Adrenal gland (tissue), 12 donors: ENCODE measurements around the gene PTGFRN. TPM values are rescaled to one million over a fixed set of nuclear protein-coding genes. Genes with fewer than 3 reads are reported as not detected.

Experiments used
- DNase-seq, 7 donors: peaks; one replicate each; pipeline ENCODE4 v3.0.0-alpha.2; 2019 to 2020
- H3K27ac ChIP-seq, 5 donors: fragments of 200-600 bp; sonication (generic) in 4 of 5; 1 replicate in 3 of 5; 2 replicates in 2 of 5; pipeline versions ENCODE4 v1.5.1 to v1.8.0; 2016 to 2020; ENCODE audit warnings: mild to moderate bottlenecking in 1 of 5
- H3K27me3 ChIP-seq: fragments of 200-600 bp; 2 replicates; pipeline ENCODE4 v1.8.0; 2021
- H3K36me3 ChIP-seq, 2 donors: fragments of 200-600 bp; replicated peaks in 1 of 2; 1 replicate in 1 of 2; 2 replicates in 1 of 2; pipeline versions ENCODE4 v1.5.1 to v1.8.0; 2018 to 2022
- H3K4me1 ChIP-seq, 2 donors: fragments of 200-600 bp; replicated peaks in 1 of 2; 1 replicate in 1 of 2; 2 replicates in 1 of 2; pipeline versions ENCODE4 v1.5.1 to v1.8.0; 2018 to 2021
- H3K4me3 ChIP-seq, 4 donors: fragments of 200-600 bp; sonication (generic) in 3 of 4; one replicate each; pipeline ENCODE4 v1.5.1; 2016 to 2018
- H3K9me3 ChIP-seq, 3 donors: fragments of 200-600 bp; sonication (generic) in 1 of 3; replicated peaks in 1 of 3; 1 replicate in 2 of 3; 2 replicates in 1 of 3; pipeline versions ENCODE4 v1.5.1 to v1.8.0; 2016 to 2021
- CTCF ChIP-seq, 6 experiments: fragments of 450-650 bp in 4 of 6; fragments of 200-600 bp in 2 of 6; sonication (generic) in 1 of 6; IDR thresholded peaks; 1 replicate in 5 of 6; 2 replicates in 1 of 6; pipeline versions ENCODE4 v1.5.1 to v1.8.0; 2016 to 2021; ENCODE audit warnings: antibody characterized with exemption in 6 of 6, mild to moderate bottlenecking in 2 of 6, moderate library complexity in 1 of 6
- POLR2A ChIP-seq, 2 donors: fragments of 450-650 bp; IDR thresholded peaks; one replicate each; pipeline ENCODE4 v1.6.1; 2017; ENCODE audit warnings: antibody characterized with exemption in 2 of 2, mild to moderate bottlenecking in 2 of 2, moderate library complexity in 1 of 2
- WGBS, 4 donors: extraction: QIAGEN DNeasy Blood & Tissue Kit in 2 of 4; methylation state at CpG; one replicate each; pipeline versions ENCODE4 v1.1.5 to v1.1.7; 2013 to 2017; 5-methylcytosine and 5-hydroxymethylcytosine counted together
- intact Hi-C, 2 donors: fragments of 100-400 bp; cut with DNase I; formaldehyde crosslinking; loops; one replicate each; pipeline versions ENCODE4 v1.14.1 to v1.15.0; 2022 to 2023
- polyA plus RNA-seq, 3 donors: library from polyadenylated mRNA; stranded (reverse); fragments of 200-250 nt in 2 of 3; fragments of 350-450 nt in 1 of 3; fragmentation: Illumina TruSeq in 1 of 3; extraction: RNeasy Lipid Tissue Mini Kit (QIAGEN cat#74804) in 1 of 3; gene quantifications; one replicate each; pipeline ENCODE4 v1.2.3, GENCODE V29; 2013 to 2014
- total RNA-seq, 9 donors: library from RNA; depleted of rRNA in 4 of 9; stranded (reverse); fragments of >200 nt in 4 of 9; fragments of 120-200 nt in 1 of 9; fragmentation: NEBNext Ultra II Directional in 1 of 9; extraction: Animal tissue kit (Norgen Biotek cat#: 25700) in 1 of 9; gene quantifications; one replicate each; pipeline versions ENCODE4 v1.1.0 to v1.2.4, GENCODE V29; 2013 to 2023
- donor health status: healthy with polysubstance abuse.
- donor health status: Bipolar disorder and iron deficiency.
- donor health status: DM: yes; HTN: yes; CAD: no.
- donor health status: DM: no; HTN: no; CAD: no.
- donor health status: DM: no; HTN: no; CAD: no.
- donor health status: DM: yes; HTN: yes; CAD: no.

Gene PTGFRN
- total and polyA plus RNA-seq, 12 donors = 63.3 to 173 (median 67.4) TPM

DNA sequence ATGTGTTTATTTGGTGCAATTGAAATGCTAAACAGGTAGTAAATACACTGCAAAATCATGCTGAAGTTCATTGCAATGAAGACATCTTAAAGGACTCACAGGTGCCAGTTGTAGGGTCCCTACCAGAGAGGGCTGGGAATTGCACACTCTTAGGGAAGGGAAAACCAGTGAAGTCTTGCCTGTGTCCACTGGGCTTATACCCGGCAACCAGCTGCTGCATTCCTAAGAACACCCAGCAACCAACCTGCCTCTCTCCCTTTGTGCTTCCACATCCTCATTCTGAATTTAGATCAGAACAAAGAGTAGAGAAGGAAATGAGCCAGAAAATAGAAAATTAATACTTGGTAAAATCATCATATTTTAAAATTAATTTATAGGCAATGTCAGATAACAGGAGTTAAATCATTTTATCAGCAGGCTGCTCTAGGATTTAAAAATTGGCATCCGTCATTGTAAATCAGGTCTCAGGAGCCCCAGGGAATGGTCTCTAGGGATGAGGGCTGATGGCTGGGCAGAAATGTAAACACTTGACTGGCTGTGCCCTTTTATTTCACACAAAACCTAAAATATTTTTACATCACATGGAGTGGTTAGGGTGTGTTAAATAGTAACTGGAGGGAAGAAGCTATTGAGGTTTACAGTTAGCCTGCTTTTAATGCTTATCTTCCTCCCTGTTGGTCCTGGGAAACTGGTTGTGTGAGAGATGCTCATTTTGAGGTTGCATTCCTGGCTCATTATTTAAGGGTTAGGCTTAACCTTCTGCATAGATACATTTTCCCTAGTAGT lies 31.3 kb downstream of the PTGFRN start:
- Histone ChIP-seq H3K4me3 (no peak overlapping the region), H3K4me1 (peaks cover 0 to 13% of the 10 kb centered on the region in 2 donors), H3K27me3 (no peaks in the 10 kb centered on the region), H3K27ac (no peak overlapping the region), H3K36me3 (no peaks in the 10 kb centered on the region), H3K9me3 (no peaks in the 10 kb centered on the region)
- TF ChIP-seq CTCF (IDR thresholded peaks at IDR 0.05) = no peak
- TF ChIP-seq POLR2A (IDR thresholded peaks at IDR 0.05) = no peak
- intact Hi-C loops = no loop called here
- 80 to 88% (median 84%) methylated on average over 2 of the region's 2 CpGs for WGBS, 4 donors
- no peak for DNase-seq

DNA sequence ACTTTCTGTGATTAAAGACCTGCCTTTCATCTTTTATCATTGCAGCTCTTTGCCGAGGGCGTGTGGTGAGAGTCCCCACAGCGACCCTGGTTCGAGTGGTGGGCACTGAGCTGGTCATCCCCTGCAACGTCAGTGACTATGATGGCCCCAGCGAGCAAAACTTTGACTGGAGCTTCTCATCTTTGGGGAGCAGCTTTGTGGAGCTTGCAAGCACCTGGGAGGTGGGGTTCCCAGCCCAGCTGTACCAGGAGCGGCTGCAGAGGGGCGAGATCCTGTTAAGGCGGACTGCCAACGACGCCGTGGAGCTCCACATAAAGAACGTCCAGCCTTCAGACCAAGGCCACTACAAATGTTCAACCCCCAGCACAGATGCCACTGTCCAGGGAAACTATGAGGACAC lies 32.0 kb downstream of the PTGFRN start:
- Histone ChIP-seq H3K4me1 (peaks cover 0 to 15% of the 10 kb centered on the region in 2 donors), H3K9me3 (no peaks in the 10 kb centered on the region), H3K27ac (peak overlapping the region in 1 of 5 donors; percentile 29), H3K27me3 (no peaks in the 10 kb centered on the region), H3K36me3 (no peaks in the 10 kb centered on the region), H3K4me3 (no peak overlapping the region)
- no peak for TF ChIP-seq POLR2A (IDR thresholded peaks at IDR 0.05)
- no peak for TF ChIP-seq CTCF (IDR thresholded peaks at IDR 0.05)
- intact Hi-C loops = no loop called here
- DNase-seq = no peak
- WGBS, 4 donors = 60 to 67% (median 66%) methylated on average over 6 to 13 of the region's 13 CpGs

- Histone ChIP-seq H3K36me3 (no peaks in the 10 kb centered on the region), H3K9me3 (no peaks in the 10 kb centered on the region), H3K27ac (peak overlapping the region in 1 of 5 donors; percentile 29), H3K4me3 (no peak overlapping the region), H3K27me3 (no peaks in the 10 kb centered on the region), H3K4me1 (peaks cover 0 to 15% of the 10 kb centered on the region in 2 donors)
- intact Hi-C loops = no loop called here
- 83 to 100% (median 100%) methylated on average over 1 of the region's 1 CpG for WGBS, 4 donors
- no peak for TF ChIP-seq POLR2A (IDR thresholded peaks at IDR 0.05)
- no peak for TF ChIP-seq CTCF (IDR thresholded peaks at IDR 0.05)
- no peak for DNase-seq
Observed at GRCh38 chr1:116942344-116942743, 32.6 kb downstream of the PTGFRN start.

- 37 to 100% (median 39%) methylated on average over 1 of the region's 1 CpG for WGBS, 4 donors
- peak overlapping the region in 2 of 5 donors; percentile 28 to 49 for H3K27ac ChIP-seq
Observed at GRCh38 chr1:116943438-116943837, 33.7 kb downstream of the PTGFRN start.

More at GRCh38 chr1:116943438-116943837, 33.7 kb downstream of the PTGFRN start:
- Histone ChIP-seq H3K9me3 (no peaks in the 10 kb centered on the region), H3K4me1 (peaks cover 4 to 25% of the 10 kb centered on the region in 2 donors), H3K36me3 (no peaks in the 10 kb centered on the region), H3K4me3 (no peak overlapping the region), H3K27me3 (no peaks in the 10 kb centered on the region)
- TF ChIP-seq CTCF (IDR thresholded peaks at IDR 0.05) (no peak), POLR2A (IDR thresholded peaks at IDR 0.05) (no peak)
- DNase-seq = peak in 3 of 7 donors; percentile 31 to 56 (median 49)
- intact Hi-C loops = no loop called here
